GM12878 (cell line): ENCODE results near the gene CD53. TPM values are rescaled to one million over a fixed set of nuclear protein-coding genes. Genes with fewer than 3 reads are reported as not detected.

Experiments
- ATAC-seq: fragments of 200-7000 bp; cut with Tn5 transposase; 3 replicates; pipeline ENCODE4 v1.9.1; 2020; ENCODE audit warnings: mild to moderate bottlenecking, moderate library complexity
- BruUV-seq: library from RNA; stranded (reverse); fragments of 400-500 nt; replicated peaks from 2 replicates; lab custom pipeline; 2021; lab: Mats Ljungman, UMichigan
- CTCF ChIA-PET: fragments of 300-600 bp; sonication (Branson Sonifier 250); formaldehyde crosslinking; extraction: SDS; loops from one replicate; lab custom pipeline; 2021; ENCODE audit warnings: inconsistent platforms; lab: Yijun Ruan, JAX
- POLR2A ChIA-PET: fragments of 350-600 bp; formaldehyde crosslinking; extraction: SDS; loops from one replicate; lab custom pipeline; 2021; ENCODE audit warnings: inconsistent platforms; lab: Charles Lee
- RAD21 ChIA-PET: fragments of 300-600 bp; sonication (Branson Sonifier 250); formaldehyde crosslinking; loops from one replicate; lab custom pipeline; 2023; ENCODE audit warnings: antibody characterized with exemption; ENCODE audit not compliant: unreplicated experiment; lab: Charles Lee
- SMC1A ChIA-PET: fragments of 300-600 bp; sonication (Branson Sonifier 250); formaldehyde crosslinking; loops from one replicate; lab custom pipeline; 2023; ENCODE audit not compliant: unreplicated experiment, uncharacterized antibody; lab: Charles Lee
- DNase-seq: peaks from one replicate; pipeline ENCODE4 v3.0.0-alpha.2; 2011; ENCODE audit warnings: low read depth, low spot score
- FAIRE-seq: peaks from 3 replicates; lab custom pipeline; 2011; peaks lifted over from hg19 to GRCh38; lab: Jason Lieb, UNC
- H2AFZ ChIP-seq: 2 replicates; pipeline ENCODE4 v1.6.0; 2011; ENCODE audit warnings: low read depth, low read length, control low read depth; ENCODE audit not compliant: control insufficient read depth
- H3K27ac ChIP-seq: 2 replicates; pipeline ENCODE4 v1.5.1; 2011; ENCODE audit warnings: control low read depth; ENCODE audit not compliant: control insufficient read depth, insufficient read depth
- H3K27me3 ChIP-seq, 2 experiments: replicated peaks in 1 of 2; 2 replicates each; pipeline versions ENCODE4 v1.6.0 to v1.6.1; 2011; ENCODE audit warnings: low read length in 1 of 2; ENCODE audit not compliant: control insufficient read depth in 2 of 2, insufficient read depth in 2 of 2
- H3K36me3 ChIP-seq, 2 experiments: 2 replicates each; pipeline ENCODE4 v1.5.1; 2011; ENCODE audit warnings: low read length in 1 of 2; ENCODE audit not compliant: control insufficient read depth in 2 of 2, insufficient read depth in 2 of 2
- H3K4me1 ChIP-seq: 2 replicates; pipeline ENCODE4 v1.6.1; 2011; ENCODE audit warnings: mild to moderate bottlenecking, low read length, moderate library complexity, mixed read lengths; ENCODE audit not compliant: control insufficient read depth, insufficient read depth
- H3K4me2 ChIP-seq: 2 replicates; pipeline ENCODE4 v1.6.0; 2011; ENCODE audit warnings: control low read depth; ENCODE audit not compliant: control insufficient read depth, insufficient read depth
- H3K4me3 ChIP-seq: fragments of 200-600 bp; sonication (generic); 2 replicates; pipeline ENCODE4 v1.5.1; 2016
- H3K79me2 ChIP-seq: 2 replicates; pipeline ENCODE4 v1.6.0; 2011; ENCODE audit warnings: low read length; ENCODE audit not compliant: control insufficient read depth, insufficient read depth
- H3K9ac ChIP-seq: 2 replicates; pipeline ENCODE4 v1.8.0; 2011; ENCODE audit warnings: low read length, control low read depth, mixed read lengths; ENCODE audit not compliant: control insufficient read depth, insufficient read depth
- H3K9me3 ChIP-seq: replicated peaks from 3 replicates; pipeline ENCODE4 v1.5.1; 2011; ENCODE audit warnings: mild to moderate bottlenecking, low read length; ENCODE audit not compliant: control insufficient read depth, insufficient read depth
- H4K20me1 ChIP-seq: 2 replicates; pipeline ENCODE4 v1.6.0; 2011; ENCODE audit not compliant: control insufficient read depth, insufficient read depth
- ASH2L ChIP-seq: fragments of 300-600, 200-600 bp; sonication (generic); IDR thresholded peaks from 2 replicates; pipeline ENCODE4 v1.6.1; 2017; ENCODE audit warnings: low read depth, mild to moderate bottlenecking, borderline replicate concordance
- CBX3 ChIP-seq: fragments of 200-600 bp; sonication (generic); IDR thresholded peaks from 2 replicates; pipeline ENCODE4 v1.6.1; 2016; ENCODE audit warnings: low read depth, borderline replicate concordance
- EGR1 ChIP-seq, 2 experiments: IDR thresholded peaks; 1 replicate in 1 of 2; 2 replicates in 1 of 2; pipeline ENCODE4 v1.6.1; 2011 to 2012; ENCODE audit warnings: low read depth in 2 of 2, low read length in 2 of 2, borderline replicate concordance in 1 of 2, mild to moderate bottlenecking in 1 of 2, moderate library complexity in 1 of 2
- ELK1 ChIP-seq: IDR thresholded peaks from 2 replicates; pipeline ENCODE4 v1.6.1; 2012; ENCODE audit warnings: low read depth, low read length, improper control_type of control experiment
- HDGF ChIP-seq: fragments of 450-650 bp; IDR thresholded peaks from 2 replicates; pipeline ENCODE4 v1.6.1; 2016; ENCODE audit warnings: antibody characterized with exemption
- IKZF1 ChIP-seq: fragments of 450-650 bp; conservative IDR thresholded peaks from 2 replicates; pipeline ENCODE4 v1.6.1; 2017; ENCODE audit warnings: antibody characterized with exemption, mild to moderate bottlenecking
- IRF5 ChIP-seq: fragments of 450-650 bp; IDR thresholded peaks from 2 replicates; pipeline ENCODE4 v1.6.1; 2017; ENCODE audit warnings: borderline replicate concordance
- KAT2A ChIP-seq: conservative IDR thresholded peaks from 2 replicates; pipeline ENCODE4 v1.6.1; 2011; ENCODE audit warnings: low read depth, low read length; ENCODE audit not compliant: control insufficient read depth
- MEF2B ChIP-seq: fragments of 450-650 bp; IDR thresholded peaks from 2 replicates; pipeline ENCODE4 v1.6.1; 2018; ENCODE audit warnings: mild to moderate bottlenecking, moderate library complexity; ENCODE audit not compliant: partially characterized antibody, poor library complexity, severe bottlenecking
- MYC ChIP-seq: IDR thresholded peaks from 2 replicates; pipeline ENCODE4 v1.6.1; 2011; ENCODE audit warnings: mild to moderate bottlenecking, low read length, moderate library complexity, inconsistent platforms; ENCODE audit not compliant: insufficient read depth, insufficient replicate concordance, insufficient read length, severe bottlenecking
- NFYA ChIP-seq: IDR thresholded peaks from 2 replicates; pipeline ENCODE4 v1.6.1; 2011; ENCODE audit warnings: low read depth, mild to moderate bottlenecking, low read length, improper control_type of control experiment, borderline replicate concordance
- RELB ChIP-seq: fragments of 450-650 bp; IDR thresholded peaks from 2 replicates; pipeline ENCODE4 v1.6.1; 2017; ENCODE audit warnings: low read depth, mild to moderate bottlenecking, moderate library complexity
- SKIL ChIP-seq: fragments of 450-650 bp; IDR thresholded peaks from 2 replicates; pipeline ENCODE4 v1.6.1; 2017; ENCODE audit warnings: mild to moderate bottlenecking, low read depth, inconsistent platforms; ENCODE audit not compliant: poor library complexity, severe bottlenecking
- SP1 ChIP-seq: IDR thresholded peaks from one replicate; pipeline ENCODE4 v1.6.1; 2011; ENCODE audit warnings: low read depth, low read length
- ZSCAN29 ChIP-seq: fragments of 450-650 bp; IDR thresholded peaks from 2 replicates; pipeline ENCODE4 v1.6.1; 2017; ENCODE audit warnings: mild to moderate bottlenecking, moderate library complexity
- WGBS: methylation state at CpG from one replicate; pipeline ENCODE4 v1.1.6; 2016; ENCODE audit warnings: low lambda C conversion rate; ENCODE audit not compliant: insufficient replicate concordance, insufficient coverage; ENCODE audit errors: missing lambda C conversion rate; 5-methylcytosine and 5-hydroxymethylcytosine counted together
- in situ Hi-C: fragments of 300-500 bp; cut with MboI; formaldehyde crosslinking; loops from 9 replicates; pipeline ENCODE4 v1.14.3; 2018; ENCODE audit warnings: mixed read lengths
- intact Hi-C: fragments of 100-400 bp; cut with micrococcal nuclease; formaldehyde crosslinking; loops from one replicate; pipeline ENCODE4 v1.14.2; 2022; ENCODE audit not compliant: unreplicated experiment
- polyA plus RNA-seq, 11 experiments: library from polyadenylated mRNA; depleted of rRNA in 4 of 11; unstranded in 6 of 11; stranded (reverse) in 5 of 11; fragments of >200 nt; fragmentation: Nextera tagmentation in 4 of 11; fragmentation: Illumina TruSeq in 1 of 11; extraction: Ambion mirVana in 4 of 11; extraction: Trizol in 1 of 11; gene quantifications; 1 replicate in 1 of 11; 2 replicates in 10 of 11; pipeline versions ENCODE4 v1.2.1 to v1.2.3, GENCODE V29; 2011 to 2016; ENCODE audit warnings: inconsistent platforms in 2 of 11, missing spikeins in 2 of 11, low read depth in 1 of 11
- total RNA-seq, 4 experiments: library from RNA; depleted of rRNA in 3 of 4; stranded (reverse); fragments of >200 nt in 3 of 4; fragmentation: Illumina TruSeq in 1 of 4; extraction: Trizol in 1 of 4; gene quantifications; 2 replicates each; pipeline versions ENCODE4 v1.2.1 to v1.2.3, GENCODE V29; 2013 to 2021

CD53 gene
- total and polyA plus RNA-seq, 10 of the 15 experiments (the other 5 are each of a cell fraction or from before 2014, with no cell fraction given), result 350 to 1,389 (median 538) TPM

- TF ChIP-seq SKIL, result peak; percentile 12
These were observed 7.9 kb downstream of the CD53 start (continued) for GRCh38 chr1:110880708-110881374.

- peaks cover 7 to 32% of the 10 kb centered on the region in 2 experiments for H3K36me3 ChIP-seq
- no peaks in the 10 kb centered on the region for H3K27me3 ChIP-seq
- H4K20me1 ChIP-seq, result peaks cover 28% of the 10 kb centered on the region
- ChIA-PET RAD21 (no interaction called here), SMC1A (interaction anchor here (1.0 to 5.8 kb wide), 6 partner anchors 9 to 59 kb away, joined by 3 to 27 read pairs (median 8); partner anchors contain the start of gene CD53), POLR2A (interaction anchor here (0.5 kb wide), 1 partner anchor 438 kb away, joined by 3 read pairs; no protein-coding TSS in a partner anchor), CTCF (interaction anchor here (0.6 to 1.4 kb wide), 6 partner anchors 10 to 525 kb away, joined by 3 to 5 read pairs (median 3); no protein-coding TSS in a partner anchor)
- intact Hi-C loops (no loop called here), in situ Hi-C loops (no loop called here)
- WGBS, result 34% methylated on average over 6 of the region's 6 CpGs
- no peak overlapping the region for H3K27ac ChIP-seq
- no peaks in the 10 kb centered on the region for H3K4me1 ChIP-seq
- ATAC-seq (no peak; the same call in 2 of the 3 replicates), FAIRE-seq (no peak), DNase-seq (no peak)
- H2AFZ ChIP-seq, result no peak overlapping the region
- peaks cover 98% of the 10 kb centered on the region for H3K79me2 ChIP-seq
- no peak overlapping the region for H3K9ac ChIP-seq
- peak overlapping the region; percentile 66 for H3K4me2 ChIP-seq
- H3K9me3 ChIP-seq, result no peaks in the 10 kb centered on the region
- peak overlapping the region; percentile 10; the same call in 1 of the 2 replicates for H3K4me3 ChIP-seq
- TSS peak; percentile 6 for BruUV-seq
- no peak for TF ChIP-seq ZSCAN29
- no peak for TF ChIP-seq ELK1
- TF ChIP-seq EGR1 (IDR thresholded peaks at IDR 0.05; ENCODE audit: borderline replicate concordance in 1 of 2, low read depth in 2 of 2, low read length in 2 of 2), result no peak
- no peak for TF ChIP-seq RELB
- no peak for TF ChIP-seq IRF5
- TF ChIP-seq HDGF, result no peak
- TF ChIP-seq MYC, result no peak
- no peak for TF ChIP-seq IKZF1
- TF ChIP-seq NFYA, result no peak
- TF ChIP-seq ASH2L, result no peak
- TF ChIP-seq CBX3, result no peak
- no peak for TF ChIP-seq SP1
- no peak for TF ChIP-seq MEF2B
- no peak for TF ChIP-seq KAT2A
These were observed 15.1 kb downstream of the CD53 start for GRCh38 chr1:110888049-110888448.
